ENCODE measurements around the gene ENTREP1.
"Not testable (repeated sequence)": the region's sequence is repeated elsewhere in the genome, so short reads cannot be mapped to it uniquely, and the experiment has no call there.

The ENTREP1 gene, protein sequence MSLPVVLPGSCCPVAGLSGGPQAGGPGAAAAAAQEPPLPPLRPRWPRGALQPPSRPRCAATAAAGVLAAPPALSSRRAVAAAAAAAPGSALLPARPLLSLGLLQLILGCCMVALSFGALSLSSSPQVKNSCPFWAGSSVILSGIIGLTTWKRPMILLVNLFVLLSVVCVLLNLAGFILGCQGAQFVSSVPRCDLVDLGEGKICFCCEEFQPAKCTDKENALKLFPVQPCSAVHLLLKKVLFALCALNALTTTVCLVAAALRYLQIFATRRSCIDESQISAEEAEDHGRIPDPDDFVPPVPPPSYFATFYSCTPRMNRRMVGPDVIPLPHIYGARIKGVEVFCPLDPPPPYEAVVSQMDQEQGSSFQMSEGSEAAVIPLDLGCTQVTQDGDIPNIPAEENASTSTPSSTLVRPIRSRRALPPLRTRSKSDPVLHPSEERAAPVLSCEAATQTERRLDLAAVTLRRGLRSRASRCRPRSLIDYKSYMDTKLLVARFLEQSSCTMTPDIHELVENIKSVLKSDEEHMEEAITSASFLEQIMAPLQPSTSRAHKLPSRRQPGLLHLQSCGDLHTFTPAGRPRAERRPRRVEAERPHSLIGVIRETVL

DNA sequence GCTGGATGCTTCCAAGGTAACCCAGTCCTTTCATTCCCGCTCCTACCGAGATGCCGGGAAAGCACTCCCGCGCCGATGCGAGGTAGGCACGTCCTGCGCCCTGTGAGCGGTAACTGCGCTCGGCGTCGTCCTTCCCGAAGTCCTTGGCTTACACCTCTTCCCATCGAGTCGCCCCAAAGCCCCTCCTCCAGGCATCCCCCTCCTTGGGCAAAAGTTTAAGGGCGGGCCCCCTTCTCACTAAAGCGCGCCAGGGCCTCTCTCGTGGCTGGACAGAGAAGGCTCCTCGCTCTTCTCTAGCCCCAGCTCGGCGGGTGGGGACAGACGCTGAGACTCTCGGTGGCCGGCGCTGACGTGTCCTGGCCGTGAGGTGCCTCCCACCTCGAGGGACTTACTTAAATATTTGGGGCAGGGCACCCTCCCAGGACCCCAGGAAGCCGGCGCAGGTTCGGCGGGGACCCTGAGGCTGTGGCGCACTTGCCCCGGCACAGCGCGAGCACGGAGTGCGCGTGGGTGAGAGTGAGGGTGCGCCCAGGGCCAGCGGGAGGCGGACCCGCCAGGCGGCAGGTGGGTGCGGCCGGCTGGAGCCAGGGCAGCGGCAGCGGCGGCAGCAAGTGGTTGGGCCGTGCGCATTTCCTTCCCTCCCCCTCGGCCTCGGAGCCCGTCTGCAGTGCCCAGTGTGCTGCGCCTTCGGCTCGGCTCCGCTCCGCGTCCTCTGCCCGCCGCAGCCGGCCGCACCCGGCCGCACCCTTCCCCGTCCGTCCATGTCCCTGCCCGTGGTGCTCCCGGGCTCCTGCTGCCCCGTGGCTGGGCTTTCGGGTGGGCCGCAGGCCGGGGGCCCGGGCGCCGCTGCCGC, at the start of gene ENTREP1:
TSS of gene ENTREP1 (plus strand) at position 667 of the 853 bp plus-strand sequence. CDS start at position 762, 95 bp downstream.
- peak; percentile 51 for DNase-seq

DNA sequence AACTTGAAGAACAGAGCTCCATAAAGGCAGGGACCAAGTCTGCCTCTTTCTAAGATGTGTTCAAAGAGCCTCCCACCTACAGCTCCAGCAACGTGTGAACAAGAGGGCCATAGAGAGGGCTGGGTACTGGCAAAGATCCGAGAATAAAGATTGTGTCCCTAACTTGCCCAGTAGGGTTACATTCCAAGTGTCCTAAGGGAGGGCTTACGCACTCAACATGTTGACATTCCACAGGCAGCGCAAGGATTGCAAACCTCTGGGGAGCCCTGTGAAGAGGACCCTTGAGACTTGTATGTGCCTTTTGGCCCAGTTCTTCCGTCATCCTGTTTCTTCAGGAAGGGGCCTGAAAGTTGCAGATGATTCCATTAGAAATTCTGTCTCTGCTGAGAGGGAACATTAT, 48.2 kb upstream of the ENTREP1 start:
- peak; percentile 17 for DNase-seq

DNA sequence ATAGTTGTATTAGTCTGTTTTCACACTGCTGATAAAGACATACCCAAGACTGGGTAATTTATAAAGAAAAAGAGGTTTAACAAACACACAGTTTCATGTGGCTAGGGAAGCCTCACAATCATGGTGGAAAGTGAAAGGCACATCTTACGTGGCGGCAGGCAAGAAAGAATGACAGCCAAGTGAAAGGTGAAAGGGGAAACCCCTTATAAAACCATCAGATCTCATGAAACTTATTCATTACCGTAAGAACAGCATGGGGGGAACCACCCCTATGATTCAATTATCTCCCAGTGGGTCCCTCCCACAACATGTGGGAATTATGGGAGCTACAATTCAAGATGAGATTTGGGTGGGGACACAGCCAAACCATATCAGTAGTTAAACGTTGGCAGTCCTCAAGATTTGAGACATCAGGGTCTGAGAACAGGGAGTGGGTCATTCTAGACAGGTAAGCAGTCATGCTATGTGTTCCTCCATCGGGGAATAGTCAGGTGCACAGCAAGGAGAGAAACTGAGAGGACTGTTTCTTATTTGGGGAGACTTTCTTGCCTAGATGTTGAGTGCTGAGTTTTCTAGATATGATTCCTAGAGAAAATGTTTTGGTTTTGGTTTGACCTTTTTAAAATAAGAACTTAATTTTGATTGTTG, 45.8 kb upstream of the ENTREP1 start:
- DNase-seq, result no peak

DNA sequence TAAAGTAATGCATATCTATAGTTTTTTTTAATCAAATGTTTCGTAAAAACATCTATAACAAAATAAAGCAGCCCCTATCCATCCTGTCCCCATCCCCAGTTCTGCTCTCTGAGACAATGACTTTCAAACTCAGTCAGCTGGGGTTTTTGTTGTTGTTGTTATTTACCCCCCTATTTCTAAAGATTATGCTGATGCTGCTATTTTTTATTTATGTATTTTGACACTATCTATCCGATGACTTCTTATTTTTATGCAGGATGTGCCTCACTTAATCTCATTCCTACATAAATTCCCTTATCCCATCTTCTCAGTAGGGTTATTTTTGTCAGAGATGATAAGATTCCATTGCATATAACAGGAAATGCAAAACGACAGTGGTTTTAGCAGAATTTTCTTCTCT, 45.3 kb upstream of the ENTREP1 start:
- no peak for DNase-seq

DNA sequence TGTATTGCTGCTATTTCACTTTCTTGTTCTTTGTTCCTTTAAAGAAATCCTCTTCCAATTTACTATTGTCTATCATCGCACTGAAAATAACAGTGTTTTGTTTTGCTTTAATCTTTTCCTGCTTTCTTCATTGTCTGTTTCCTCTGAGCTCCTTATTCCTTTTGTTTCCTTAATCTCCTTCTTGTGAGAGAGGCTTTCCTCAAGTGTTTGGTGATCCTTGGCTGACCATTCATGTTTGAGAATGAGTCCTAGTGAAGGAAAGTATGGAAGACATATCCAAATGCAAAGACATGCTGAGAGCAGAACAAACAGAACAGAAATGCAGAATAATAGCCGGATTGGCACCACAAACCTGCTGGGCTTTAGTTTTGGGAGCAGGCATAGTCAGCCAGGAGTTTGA, 42.0 kb upstream of the ENTREP1 start:
- DNase-seq, result no peak

DNA sequence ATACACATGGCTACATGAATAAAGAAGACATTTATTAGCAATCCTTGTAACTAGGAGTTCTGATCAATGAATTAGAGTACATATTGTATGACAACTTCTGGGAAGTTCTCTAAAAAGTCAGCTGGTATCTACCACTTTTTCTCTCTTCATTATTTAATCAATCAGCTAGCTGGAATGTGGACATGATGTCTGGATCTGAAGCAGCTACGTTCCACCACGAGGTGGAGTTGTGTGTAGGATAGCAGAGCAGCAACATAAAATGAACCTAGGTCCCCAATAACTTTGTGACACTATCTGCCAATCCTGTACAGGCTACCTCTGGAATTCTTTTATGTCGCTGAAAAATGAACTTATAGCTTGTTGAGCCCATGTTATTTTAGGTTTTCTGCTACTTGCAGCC, 32.9 kb upstream of the ENTREP1 start:
- no peak for DNase-seq

DNA sequence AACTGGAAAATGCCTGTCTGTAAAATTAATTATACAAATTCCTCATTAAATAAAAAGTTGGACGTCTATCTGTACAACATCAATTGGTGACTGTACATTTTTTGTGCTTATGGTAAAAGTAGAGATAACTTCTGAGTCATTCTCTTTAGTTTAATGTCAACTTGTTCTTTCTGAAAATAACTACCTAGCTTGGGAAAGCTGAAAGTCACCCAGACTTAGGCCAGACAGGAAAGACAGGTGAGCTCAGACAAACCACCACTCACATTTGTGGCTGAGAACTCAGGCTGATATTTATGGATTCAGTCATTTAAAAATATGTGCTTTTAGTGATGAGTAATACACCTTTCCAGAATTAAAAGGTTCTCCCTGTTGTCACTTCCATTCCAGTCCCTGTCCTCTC, 31.9 kb upstream of the ENTREP1 start:
- DNase-seq, result no peak

DNA sequence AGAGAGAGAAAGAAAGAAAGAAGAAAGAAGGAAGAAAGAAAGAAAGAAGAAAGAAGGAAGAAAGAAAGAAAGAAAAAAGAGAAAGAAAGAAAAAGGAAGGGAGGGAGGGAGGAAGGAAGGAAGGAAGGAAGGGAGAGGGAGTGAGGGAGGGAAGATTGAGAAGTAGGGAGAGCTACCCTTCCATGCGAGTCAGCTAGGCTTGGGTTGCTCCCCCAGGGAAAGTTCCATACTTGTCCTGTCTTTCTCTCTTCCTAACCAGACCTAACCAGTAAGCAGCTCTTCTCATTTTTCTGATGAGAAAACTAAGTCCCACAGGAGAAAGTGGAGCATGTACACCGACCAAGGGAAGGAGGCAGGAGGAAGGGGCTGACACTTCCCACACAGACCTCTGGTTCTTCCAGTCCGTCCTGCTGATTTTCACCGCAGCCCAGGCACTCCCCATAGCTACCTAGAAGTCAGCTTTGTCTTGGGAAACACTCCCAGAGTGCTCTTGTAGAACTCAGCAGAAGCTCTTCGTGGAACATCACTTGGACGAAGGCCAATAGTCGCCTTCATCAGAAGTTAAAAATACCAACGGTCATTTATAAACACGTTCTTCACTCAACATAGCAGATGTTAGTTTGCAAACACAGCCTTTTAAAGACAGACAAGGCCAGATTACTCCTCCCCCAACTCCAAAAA, 29.0 kb upstream of the ENTREP1 start:
- DNase-seq, result no peak

DNA sequence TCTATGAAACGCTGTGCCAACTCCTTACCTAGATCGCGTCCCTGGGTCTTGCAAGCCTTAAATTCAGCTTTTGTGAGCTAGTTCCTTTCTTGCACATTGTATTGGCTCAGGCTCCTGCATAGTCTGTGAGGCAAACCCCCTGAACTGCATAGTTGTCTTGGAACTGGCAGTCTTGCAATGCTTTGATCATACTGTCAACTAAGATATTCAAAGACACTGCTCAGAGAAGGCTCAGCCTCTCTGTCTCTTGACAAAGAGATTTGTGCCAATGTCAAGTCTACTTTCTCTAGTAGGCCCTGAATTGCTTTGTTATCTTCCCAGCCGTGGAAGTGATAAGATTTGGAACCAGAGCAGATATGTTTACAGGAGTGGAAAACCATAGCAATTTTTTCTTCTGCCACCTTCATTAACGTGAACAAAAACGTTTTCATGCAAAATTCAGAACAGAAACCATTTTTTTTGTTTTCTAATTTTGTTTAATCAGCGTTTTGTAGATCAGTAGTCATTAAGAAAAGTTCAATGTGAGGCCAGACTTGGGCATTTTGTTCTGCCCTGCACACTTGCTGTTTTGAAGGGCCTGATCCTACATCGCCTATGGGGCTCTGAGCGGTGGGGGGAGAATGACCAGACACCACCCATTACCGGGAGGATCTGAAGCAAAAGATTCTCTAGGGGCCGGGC, 27.6 kb upstream of the ENTREP1 start:
- DNase-seq, result no peak

DNA sequence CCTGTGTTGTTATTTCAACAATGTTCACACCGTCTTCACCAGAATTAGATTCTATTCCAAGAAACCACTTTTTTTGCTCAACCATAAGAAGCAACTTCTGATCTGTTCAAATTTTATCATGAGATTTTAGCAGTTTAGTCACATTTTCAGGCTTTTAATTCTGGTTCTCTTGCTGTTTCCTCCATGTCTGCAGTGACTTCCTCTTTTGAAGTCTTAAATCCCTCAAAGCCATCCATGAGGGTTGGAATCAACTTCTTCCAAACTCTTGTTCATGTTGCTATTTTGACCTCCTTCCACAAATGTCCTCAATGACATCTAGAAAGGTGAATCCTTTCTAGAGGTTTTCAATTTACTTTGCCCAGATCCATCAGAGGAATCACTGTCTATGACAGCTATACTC, 25.7 kb upstream of the ENTREP1 start:
- no peak for DNase-seq

DNA sequence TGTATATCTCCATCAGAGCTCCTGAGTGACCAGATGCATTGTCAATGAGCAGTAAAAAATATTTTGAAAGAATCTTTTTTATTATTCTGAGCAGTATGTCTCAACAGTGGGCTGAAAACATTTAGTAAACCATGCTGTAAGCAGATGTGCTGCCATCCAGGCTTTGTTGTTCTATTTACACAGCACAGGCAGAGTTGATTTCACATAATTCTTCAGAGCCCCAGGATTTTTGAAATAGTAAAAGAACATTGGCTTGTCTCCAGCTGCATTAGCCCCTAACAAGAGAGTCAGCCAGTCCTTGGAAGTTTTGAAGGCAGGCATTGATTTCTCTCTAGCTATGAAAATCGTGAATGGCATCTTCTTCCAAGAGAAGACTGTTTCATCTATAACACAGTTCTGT, 25.2 kb upstream of the ENTREP1 start:
- DNase-seq, result no peak

DNA sequence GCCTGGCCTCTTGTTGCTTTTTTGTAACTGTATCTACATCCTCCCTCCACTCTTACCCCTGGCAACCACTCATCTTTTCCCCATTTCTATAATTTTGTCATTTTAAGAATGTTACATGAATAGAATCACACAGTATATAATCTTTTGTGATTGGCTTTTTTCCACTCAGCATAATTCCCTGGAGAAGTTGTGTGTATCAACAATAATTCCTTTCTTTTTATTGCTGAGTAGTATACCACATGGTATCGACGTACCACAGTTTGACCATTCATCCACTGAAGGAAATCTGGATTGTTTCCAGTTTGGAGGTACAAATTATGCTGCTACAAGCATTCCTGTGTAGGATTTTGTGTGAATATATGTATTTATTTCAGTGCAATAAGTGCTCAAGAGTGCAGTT, 21.7 kb upstream of the ENTREP1 start:
- no peak for DNase-seq

DNA sequence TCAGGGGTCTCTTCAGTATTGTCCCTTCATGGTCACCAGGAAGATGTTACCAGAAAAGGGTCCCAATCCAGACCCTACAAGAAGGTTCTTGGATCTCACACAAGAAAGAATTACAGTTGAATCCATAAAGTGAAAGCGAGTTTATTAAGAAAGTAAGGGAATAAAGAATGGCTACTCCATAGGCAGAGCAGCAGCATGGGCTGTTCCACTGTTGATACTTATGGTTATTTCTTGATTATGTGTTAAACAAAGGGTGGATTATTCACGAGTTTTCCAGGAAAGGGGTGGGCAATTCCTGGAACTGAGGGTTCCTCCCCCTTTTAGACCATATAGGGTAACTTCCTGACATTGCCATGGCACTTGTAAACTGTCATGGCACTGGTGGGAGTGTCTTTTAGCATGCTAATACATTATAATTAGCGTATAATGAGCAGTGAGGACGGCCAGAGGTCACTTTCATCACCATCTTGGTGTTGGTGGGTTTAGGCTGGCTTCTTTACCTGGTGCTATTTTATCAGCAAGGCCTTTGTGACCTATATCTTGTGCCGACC, 18.0 kb upstream of the ENTREP1 start:
- not testable (repeated sequence) for DNase-seq

DNA sequence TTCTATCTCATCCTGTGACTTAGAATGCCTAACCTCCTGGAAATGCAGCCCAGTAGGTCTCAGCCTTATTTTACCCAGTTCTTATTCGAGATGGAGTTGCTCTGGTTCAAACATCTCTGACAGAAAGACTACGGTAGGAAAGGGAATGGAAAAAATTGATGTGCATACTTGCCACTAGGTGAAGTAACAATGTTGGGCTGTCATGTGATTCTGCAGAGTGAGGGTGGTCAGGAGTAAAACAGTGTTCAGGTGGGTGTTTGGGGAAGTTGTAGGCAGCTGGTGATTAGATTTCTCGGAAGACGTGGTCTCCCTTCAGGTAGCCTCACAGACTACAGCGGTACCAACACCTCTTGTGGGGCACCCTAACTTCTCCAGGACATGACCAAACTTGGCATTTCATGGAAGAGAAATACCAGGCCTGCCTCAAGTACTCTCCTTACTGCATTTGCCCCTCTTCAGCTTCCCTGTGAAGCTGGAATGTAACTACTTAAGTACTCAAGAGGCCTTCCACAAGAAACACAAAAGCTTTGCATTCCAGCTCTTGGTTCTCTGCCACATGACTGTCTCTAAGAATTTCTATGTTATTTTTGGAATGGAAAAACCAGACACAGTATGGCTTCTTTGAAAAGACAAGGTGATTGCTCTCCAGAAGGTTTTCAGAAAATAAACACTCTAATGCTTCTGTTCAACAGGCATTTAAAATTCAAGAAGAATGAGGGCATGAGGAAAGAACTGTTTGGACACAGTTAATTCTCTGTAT, 17.4 kb upstream of the ENTREP1 start:
- DNase-seq, result no peak

DNA sequence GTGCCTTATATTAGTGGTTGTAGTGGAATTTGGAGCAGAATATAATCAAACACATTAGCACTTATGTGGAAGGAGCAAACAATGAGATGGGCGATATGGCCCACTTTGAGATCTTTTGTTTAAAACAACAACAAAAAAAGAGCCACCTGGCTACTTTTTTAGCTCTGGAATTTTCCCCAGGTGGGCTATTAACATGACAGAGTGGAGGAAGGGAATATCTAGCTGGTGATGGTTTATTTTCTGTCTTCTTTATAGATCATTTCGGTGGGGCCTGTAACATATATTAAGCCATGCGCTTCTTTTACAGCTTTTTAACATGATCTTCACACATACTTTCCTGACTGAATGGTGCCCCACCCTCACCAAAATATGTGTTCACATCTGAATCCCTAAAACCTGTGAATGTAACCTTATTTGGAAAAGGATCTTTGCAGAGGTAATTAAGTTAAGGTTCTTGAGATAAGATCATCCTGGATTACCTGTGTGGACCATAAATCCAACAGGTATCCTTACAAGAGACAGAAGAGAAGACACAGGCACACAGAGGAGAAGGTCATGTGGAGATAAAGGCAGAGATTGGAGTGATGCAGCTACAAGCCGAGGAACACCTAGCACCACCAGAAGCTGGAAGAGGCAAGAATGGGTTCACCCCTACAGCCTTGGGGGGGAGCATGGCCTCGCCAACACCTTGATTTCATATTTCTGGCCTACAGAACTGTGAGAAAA, 16.6 kb upstream of the ENTREP1 start:
- no peak for DNase-seq

DNA sequence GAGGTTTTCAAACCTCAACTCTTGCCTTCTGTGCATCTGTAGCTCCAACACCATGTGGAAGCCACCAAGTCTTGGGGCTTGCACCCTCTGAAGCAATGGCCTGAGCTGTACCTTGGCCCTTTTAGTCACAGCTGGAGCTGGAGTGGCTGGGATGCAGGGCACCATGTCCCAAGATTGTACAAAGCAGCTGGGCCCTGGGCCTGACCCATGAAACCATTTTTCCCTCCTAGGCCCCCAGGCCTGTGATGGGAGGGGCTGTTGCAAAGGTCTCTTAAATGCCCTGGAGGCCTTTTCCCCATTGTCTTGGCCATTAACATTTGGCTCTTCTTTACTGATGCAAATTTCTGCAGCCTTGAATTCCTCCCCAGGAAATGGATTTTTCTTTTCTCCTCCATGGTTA, 11.8 kb upstream of the ENTREP1 start:
- no peak for DNase-seq

DNA sequence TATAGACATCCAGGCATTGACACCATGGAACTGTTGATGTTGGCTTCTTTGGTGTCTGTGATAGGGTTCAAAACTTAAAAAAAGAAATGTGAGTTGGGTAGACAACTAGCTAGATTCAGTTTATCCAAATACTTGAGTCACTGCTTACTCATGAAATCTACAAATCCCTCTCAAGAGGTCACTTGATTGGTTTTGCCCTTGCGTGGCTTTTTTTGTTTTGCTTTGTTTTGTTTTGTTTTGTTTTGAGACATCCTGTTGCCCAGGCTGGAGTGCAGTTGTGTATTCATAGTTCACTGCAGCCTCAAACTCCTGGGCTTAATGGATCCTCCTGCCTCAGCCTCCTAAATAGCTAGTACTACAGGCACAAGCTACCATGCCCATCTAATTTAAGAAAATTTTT, 10.5 kb upstream of the ENTREP1 start:
- DNase-seq, result no peak

DNA sequence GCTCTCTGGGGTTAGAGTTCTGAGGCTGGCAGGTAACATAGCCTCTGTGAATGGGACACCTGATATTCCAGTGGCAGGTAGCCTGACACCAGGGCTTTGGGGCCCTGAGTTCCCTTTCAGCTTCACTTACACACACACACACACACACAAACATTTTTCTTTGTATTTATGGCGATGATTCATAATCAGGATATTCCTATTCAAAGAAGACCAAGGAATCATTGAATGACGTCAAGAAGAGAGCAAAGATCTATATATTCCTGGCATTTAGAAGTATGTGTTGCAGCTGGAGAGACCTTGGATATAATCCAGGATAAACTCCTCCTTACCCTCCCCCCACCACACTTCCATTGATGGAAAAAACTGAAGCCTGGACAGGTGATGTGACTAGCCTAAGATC, 7.9 kb upstream of the ENTREP1 start:
- DNase-seq, result no peak

DNA sequence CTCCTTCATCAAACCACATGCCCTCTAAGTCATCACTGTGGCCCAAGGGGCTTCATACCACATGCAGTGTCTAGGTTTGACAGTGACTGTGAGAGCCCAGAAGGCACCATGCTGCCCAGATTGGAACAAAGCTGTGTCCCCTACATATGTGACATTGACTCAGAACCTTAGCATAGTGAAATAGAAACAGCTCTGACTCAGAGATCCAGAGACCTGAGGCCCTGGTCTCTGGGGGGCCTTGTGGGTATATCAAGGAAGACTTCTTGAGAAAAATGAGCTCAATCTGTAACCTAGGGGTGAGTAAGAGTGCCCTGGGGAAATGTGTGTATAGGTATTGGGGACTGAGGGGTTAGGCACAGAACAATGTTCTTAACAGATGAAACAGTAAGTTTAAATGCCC, 7.1 kb upstream of the ENTREP1 start:
- DNase-seq, result no peak

DNA sequence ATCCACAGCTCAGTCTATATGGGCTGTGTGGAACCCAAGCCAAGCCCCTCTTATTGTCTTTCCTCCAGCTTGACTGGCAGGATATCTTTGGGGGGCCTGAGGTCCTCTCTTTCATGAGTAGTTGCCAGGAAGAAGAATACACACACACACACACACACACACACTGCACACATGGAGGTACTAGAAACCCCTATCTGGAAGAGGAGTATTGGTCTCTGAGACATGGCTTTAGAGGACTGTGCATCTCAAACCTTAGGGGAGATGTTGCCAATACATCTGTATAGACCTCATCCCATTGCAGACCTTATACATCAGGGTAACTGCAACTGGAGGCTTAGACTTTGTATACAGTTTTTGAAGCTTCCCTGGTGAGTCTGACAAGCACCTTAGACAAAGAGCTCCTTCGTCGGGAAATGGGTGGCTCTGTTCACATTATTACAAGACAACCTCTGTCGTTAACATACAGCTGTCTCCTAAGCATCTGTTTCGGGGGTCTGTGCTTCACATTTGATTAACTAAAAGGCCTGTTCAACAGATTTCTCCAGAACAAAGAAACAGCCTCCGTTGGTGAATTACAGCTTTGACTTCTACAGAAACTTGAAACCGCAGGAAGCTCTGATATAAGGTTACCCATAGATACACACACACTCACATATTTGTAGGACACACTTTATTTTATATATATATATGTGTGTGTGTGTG, 5.5 kb upstream of the ENTREP1 start:
- DNase-seq, result peak; percentile 40

All from NCI-H1436 (cell line).